Kidney tubule cell (primary cell): ENCODE measurements around the gene PTPRD.
"Not testable (repeated sequence)": the region's sequence is repeated elsewhere in the genome, so short reads cannot be mapped to it uniquely, and the experiment has no call there.

Source experiments
- DNase-seq: peaks from one replicate; pipeline ENCODE4 v3.0.0-alpha.2; 2018; ENCODE audit warnings: low spot score

PTPRD gene

DNA sequence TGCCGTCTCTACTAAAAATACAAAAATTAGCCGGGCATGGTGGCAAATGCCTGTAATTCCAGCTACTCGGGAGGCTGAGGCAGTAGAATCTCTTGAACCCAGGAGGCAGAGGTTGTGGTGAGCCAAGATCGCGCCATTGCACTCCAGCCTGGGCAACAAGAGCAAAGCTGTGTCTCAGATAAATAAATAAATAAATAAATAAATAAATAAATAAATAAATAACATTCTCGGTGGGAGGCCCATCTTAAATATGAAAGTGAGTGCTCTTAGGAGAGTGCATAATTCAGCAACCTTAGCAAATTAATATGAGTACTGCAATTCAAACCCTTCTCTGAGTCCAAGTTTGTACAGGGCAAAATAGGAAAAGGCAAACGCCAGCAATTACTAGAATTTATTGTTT is 1302.1 kb downstream of the PTPRD start:
- DNase-seq: not testable (repeated sequence)

DNA sequence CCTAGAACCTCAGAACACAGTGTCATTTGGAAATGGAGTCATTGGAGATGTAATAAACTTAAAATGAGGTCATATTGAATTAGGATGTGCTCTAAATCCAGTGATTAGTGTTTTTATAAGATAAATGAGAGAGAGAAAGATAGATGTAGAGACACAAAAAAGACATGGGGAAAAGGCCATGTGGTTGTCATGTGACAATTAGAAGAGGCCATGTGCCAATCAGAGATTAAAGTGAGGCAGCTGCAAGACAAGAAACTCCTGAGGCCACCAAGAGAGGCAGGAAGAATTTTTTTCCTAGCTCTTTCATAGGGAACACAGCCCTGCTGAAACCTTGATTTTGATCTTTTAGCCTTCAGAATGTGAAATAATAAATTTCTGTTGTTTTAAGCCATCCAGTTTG is 1307.2 kb downstream of the PTPRD start:
- DNase-seq: no peak

- no peak for DNase-seq
Measured at GRCh38 chr9:9299134-9299533, 1313.7 kb downstream of the PTPRD start.

DNA sequence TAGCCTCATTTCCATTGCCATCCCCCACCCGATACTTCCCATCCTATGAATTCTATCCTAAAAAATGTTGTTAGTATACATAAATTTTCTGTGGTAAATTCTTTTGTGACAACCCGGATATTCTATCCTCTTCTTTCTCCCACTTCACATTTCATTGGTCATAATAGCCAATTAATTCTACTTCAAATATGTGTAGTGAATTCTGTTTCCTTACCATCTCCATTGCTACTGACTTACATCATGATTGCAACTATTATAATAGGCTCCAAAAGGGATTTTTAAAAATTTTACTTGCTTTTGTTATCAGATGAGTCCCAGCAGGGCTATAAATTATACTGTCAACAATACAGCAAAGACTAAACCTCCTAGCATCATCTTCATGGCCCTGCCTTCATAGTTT is 1326.8 kb downstream of the PTPRD start:
- no peak for DNase-seq

GRCh38 chr9:9284201-9284600 is 1328.6 kb downstream of the PTPRD start:
- DNase-seq: no peak

DNA sequence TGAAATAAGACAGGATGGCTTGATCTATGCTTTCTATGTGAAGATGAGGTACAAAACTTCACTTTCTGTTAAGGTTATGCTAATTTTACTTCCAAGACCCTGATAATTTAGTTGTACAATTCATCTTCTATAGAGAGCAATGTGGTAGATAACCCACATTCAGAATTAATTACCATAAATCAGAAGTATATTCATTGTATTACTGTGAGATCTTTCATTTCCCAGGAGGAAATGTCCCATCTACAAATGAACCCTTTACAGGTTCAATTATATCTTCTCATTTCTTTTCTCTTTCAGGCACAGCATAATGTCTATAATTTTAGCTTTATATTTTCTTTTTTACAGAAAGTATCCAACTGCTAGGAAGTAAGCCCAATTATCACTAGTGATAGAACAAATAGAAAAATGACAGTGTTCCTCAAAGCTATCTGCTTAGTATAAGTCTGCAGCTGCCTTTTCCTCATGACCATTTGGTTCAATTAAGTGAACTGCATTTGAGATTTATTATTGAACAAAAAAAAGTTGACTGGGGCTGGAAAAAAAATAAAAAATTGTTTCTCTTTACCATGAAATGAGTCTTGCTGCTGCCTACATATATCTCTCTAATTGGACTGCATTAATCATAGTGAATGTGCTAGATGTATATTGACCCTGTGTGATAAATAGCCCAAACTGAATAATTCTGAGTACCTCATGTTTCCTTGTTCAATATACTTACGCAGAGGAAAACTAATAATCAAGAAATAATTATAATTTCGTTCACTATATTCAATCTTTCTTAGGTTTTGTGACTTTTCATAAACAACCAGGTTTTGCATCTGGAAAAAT is 1329.4 kb downstream of the PTPRD start:
- no peak for DNase-seq

DNA sequence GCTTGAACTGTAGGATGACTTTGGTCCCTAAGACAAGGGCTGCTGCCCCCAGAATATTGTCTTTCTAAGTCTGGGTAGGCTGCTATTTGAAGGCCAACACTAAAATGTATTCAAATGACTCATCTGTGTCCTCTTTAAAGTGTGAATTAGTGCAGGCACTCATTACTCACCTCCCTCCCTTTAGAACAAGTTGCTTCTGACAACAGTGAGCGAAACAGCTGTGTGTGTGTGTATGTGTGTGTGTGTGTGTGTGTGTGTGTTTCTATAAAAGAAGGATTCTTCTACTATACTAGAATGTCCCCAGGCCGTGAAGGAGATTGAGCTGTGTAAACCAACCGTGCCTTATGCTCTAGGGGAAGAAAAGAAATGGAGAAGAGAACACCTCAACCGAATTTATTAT is 1337.2 kb downstream of the PTPRD start:
- DNase-seq: no peak

GRCh38 chr9:9257999-9258498 is 1354.8 kb downstream of the PTPRD start:
- DNase-seq: no peak

DNA sequence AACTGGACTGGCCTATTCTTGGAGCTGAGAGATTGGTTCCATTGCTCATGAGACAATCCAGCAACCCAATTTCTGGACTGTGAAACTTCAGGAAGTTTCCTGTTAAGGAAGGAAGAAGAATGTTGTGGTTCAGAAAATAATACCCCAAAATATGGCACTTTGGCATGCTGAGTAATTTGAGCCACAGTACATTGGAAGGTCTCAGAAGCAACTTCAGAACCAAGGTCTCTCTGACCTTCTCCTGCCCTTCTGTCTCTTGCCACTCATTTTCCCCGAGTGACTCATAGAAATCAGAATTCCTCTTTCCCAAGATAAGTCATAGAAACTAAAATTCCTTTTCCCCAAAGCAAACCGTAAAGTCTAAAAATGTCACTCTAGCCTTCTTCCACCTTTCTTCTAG is 1366.1 kb downstream of the PTPRD start:
- no peak for DNase-seq

- DNase-seq: no peak
Measured at GRCh38 chr9:9231946-9232345, 1380.9 kb downstream of the PTPRD start.

DNA sequence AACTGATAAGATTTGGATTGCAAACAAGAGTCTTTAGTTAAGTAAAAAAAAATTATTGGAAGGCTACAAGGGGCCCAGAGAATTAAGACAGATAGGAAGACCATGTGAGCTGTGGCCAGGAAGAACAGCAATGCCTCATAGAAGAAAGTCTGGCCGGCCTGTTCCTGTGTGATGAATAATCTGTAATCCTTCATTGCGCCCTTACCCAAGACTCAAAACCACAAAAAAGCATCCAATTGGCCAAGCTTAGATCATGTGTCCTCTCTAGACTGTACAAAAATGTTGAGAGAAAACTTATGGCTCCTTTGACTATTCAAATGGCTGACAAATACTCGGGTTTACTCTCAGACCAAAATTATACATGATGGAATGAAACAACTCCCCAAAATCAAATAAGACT is 1383.5 kb downstream of the PTPRD start:
- no peak for DNase-seq

- DNase-seq: no peak
Measured at GRCh38 chr9:9223175-9223574, 1389.6 kb downstream of the PTPRD start.

- no peak for DNase-seq
Measured at GRCh38 chr9:9222730-9223129, 1390.1 kb downstream of the PTPRD start.

- DNase-seq: no peak
Measured at GRCh38 chr9:9216934-9217333, 1395.9 kb downstream of the PTPRD start.

GRCh38 chr9:9215050-9215449 is 1397.8 kb downstream of the PTPRD start:
- no peak for DNase-seq

GRCh38 chr9:9214066-9214465 is 1398.7 kb downstream of the PTPRD start:
- no peak for DNase-seq

DNA sequence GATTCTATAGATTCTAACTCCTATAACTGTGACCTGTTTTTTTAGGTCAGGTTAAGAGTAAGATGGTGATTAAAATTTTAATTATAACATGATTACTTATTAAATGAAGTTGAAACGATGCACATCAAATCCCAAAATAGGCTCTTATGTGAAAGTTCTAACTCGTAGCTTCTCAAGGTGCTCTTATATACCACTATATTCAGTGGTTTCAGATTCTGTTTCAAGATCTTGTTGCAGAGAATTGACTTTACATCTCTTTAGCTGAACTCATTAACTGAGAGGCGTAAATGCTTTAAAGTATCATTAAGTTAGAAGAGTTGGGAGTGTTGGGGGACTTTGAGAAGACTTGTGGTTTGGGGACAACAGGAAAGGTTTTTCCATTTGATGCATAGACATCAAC is 1399.8 kb downstream of the PTPRD start:
- no peak for DNase-seq

DNA sequence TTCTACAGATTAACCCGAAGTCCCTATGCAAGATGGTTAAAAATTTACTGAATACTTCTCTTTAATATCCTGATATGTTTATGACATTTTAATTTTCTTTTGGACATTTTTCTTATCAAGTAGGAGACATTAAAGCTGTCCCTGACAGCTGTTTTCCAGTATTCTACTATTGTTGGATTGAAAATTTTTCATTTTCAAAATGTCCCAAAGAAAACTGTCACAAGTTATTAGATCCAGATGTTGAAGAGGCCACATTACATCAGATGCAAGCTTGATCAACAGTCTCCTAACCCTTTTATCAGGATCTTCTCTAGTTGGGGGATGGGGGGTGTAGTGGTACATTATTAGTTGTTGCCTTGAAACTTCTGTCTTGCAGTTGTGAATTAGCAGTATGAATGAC is 1410.5 kb downstream of the PTPRD start:
- no peak for DNase-seq

- no peak for DNase-seq
Measured at GRCh38 chr9:9186086-9186485, 1426.7 kb downstream of the PTPRD start.

DNA sequence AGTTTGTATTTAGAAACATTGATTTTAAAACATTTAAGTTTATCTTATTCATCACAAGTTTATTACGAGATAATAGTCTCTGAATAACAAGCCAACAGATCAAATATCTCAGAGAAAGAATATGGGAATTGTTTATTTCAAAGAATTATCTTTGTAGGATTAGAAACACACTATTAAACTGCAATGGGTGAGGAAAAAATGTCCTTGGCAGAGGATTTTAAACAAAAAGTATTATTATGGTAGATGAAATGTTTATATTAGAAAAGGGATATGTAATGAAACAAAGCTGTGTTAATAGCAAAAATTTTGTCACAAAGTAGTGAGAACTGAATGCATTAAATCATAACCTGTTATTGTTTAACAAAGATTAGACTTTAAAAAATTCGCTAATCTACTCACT is 1430.4 kb downstream of the PTPRD start:
- no peak for DNase-seq

GRCh38 chr9:9177081-9177480 is 1435.7 kb downstream of the PTPRD start:
- no peak for DNase-seq

DNA sequence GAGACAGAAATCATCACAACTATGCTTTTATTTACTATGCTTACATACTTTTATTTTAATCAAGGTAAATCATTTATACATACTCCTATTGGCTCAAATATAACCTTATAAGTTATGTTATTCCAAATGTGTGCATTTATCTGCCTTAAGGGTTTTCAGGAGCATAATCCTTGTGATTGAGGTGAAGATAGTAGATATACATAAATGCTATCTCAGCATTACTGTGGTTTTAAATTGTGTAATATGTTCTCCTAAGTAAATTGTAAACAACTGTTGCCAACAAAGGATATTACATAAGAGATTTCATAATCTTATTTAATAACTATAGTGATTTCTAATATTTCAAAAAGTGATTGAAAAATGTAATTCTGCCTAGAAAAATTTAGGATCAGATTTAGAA is 1438.4 kb downstream of the PTPRD start:
- DNase-seq: no peak

DNA sequence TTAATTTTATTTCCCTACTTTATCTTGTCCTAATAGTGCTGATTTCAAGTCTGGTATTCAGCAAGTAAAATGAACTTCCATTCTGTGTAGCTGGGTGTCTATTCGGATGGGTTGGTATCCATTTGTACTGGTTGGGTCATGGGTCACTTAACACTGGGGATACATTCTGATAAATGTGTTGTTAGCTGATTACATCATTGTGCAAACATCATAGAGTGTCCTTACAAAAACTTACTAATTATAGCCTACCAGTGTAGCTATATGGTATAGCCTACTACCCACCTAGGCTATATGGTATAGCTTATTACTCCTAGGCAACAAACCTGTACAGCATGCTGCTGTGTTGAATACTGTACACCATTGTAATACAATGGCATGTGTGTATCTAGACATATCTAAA is 1439.5 kb downstream of the PTPRD start:
- no peak for DNase-seq
